HEK293T (cell line): ENCODE measurements around the gene NOG.
A peak's percentile ranks its signal among the peaks of the same experiment; 100 is the strongest.

Source experiments
- CTCF ChIA-PET: fragments of 350-600 bp; formaldehyde crosslinking; extraction: SDS; loops from one replicate; lab custom pipeline; 2021; ENCODE audit warnings: antibody characterized with exemption, inconsistent platforms; lab: Yijun Ruan, JAX
- POLR2A ChIA-PET: fragments of 350-600 bp; formaldehyde crosslinking; extraction: SDS; loops from one replicate; lab custom pipeline; 2020; ENCODE audit warnings: antibody characterized with exemption, inconsistent platforms; lab: Yijun Ruan, JAX
- DNase-seq: peaks from one replicate; pipeline ENCODE4 v3.0.0; 2012; ENCODE audit warnings: mixed read lengths; ENCODE audit errors: extremely low spot score
- ARNT ChIP-seq: fragments of 450-650 bp; IDR thresholded peaks from 2 replicates; pipeline ENCODE4 v1.6.1; 2017; ENCODE audit warnings: mild to moderate bottlenecking
- BHLHE40 ChIP-seq: fragments of 450-650 bp; IDR thresholded peaks from 2 replicates; pipeline ENCODE4 v1.6.1; 2016; ENCODE audit warnings: mild to moderate bottlenecking, moderate library complexity, borderline replicate concordance
- CTBP1 ChIP-seq: fragments of 450-650 bp; IDR thresholded peaks from 2 replicates; pipeline ENCODE4 v1.6.1; 2016; ENCODE audit warnings: borderline replicate concordance
- ELF4 ChIP-seq: fragments of 450-650 bp; IDR thresholded peaks from 2 replicates; pipeline ENCODE4 v1.6.1; 2017; ENCODE audit warnings: antibody characterized with exemption
- FOXA1 ChIP-seq: fragments of 450-650 bp; IDR thresholded peaks from 2 replicates; pipeline ENCODE4 v1.6.1; 2016; ENCODE audit warnings: mild to moderate bottlenecking
- FOXK2 ChIP-seq: fragments of 450-650 bp; IDR thresholded peaks from 2 replicates; pipeline ENCODE4 v1.6.1; 2016; ENCODE audit warnings: mild to moderate bottlenecking
- FOXM1 ChIP-seq: fragments of 450-650 bp; IDR thresholded peaks from 2 replicates; pipeline ENCODE4 v1.6.1; 2017; ENCODE audit warnings: mild to moderate bottlenecking, borderline replicate concordance
- HDGF ChIP-seq: fragments of 450-650 bp; IDR thresholded peaks from 2 replicates; pipeline ENCODE4 v1.6.1; 2017; ENCODE audit warnings: antibody characterized with exemption, borderline replicate concordance
- L3MBTL2 ChIP-seq: fragments of 450-650 bp; conservative IDR thresholded peaks from 2 replicates; pipeline ENCODE4 v1.6.1; 2016; ENCODE audit warnings: mild to moderate bottlenecking
- LEF1 ChIP-seq: fragments of 450-650 bp; IDR thresholded peaks from 2 replicates; pipeline ENCODE4 v1.6.1; 2017; ENCODE audit warnings: mild to moderate bottlenecking, borderline replicate concordance
- NFRKB ChIP-seq: fragments of 450-650 bp; IDR thresholded peaks from 2 replicates; pipeline ENCODE4 v1.6.1; 2016; ENCODE audit warnings: mild to moderate bottlenecking, moderate library complexity
- PKNOX1 ChIP-seq: fragments of 450-650 bp; IDR thresholded peaks from 2 replicates; pipeline ENCODE4 v1.6.1; 2016
- SP1 ChIP-seq: fragments of 450-650 bp; IDR thresholded peaks from 2 replicates; pipeline ENCODE4 v1.6.1; 2017
- SUZ12 ChIP-seq: fragments of 450-650 bp; IDR thresholded peaks from 2 replicates; pipeline ENCODE4 v1.6.1; 2016; ENCODE audit warnings: mild to moderate bottlenecking
- TARDBP ChIP-seq: fragments of 450-650 bp; IDR thresholded peaks from 2 replicates; pipeline ENCODE4 v1.6.1; 2016
- ZNF384 ChIP-seq: fragments of 450-650 bp; IDR thresholded peaks from 2 replicates; pipeline ENCODE4 v1.6.1; 2016

The NOG gene

GRCh38 chr17:56593646-56594319, at the start of gene NOG:
Gene NOG (plus strand): TSS chr17:56593699. CDS start chr17:56594224, 525 bp downstream.
- POLR2A ChIA-PET = interaction anchor here (0.6 to 1.6 kb wide), 4 partner anchors 16 to 242 kb away, joined by 3 to 5 read pairs (median 4); no protein-coding TSS in a partner anchor
- TF ChIP-seq LEF1 (no peak), FOXA1 (no peak), CTBP1 (no peak), FOXK2 (no peak), FOXM1 (no peak), L3MBTL2 (no peak), ARNT (no peak), SUZ12 (no peak)
- CTCF ChIA-PET = interaction anchor here (1.0 to 1.3 kb wide), 5 partner anchors 12 to 122 kb away, joined by 3 to 7 read pairs (median 4); no protein-coding TSS in a partner anchor
- DNase-seq = peak; percentile 56

- TF ChIP-seq FOXK2 (no peak), BHLHE40 (no peak), CTBP1 (no peak), SP1 (no peak), SUZ12 (no peak), ZNF384 (no peak), LEF1 (no peak)
- DNase-seq = no peak
- CTCF ChIA-PET = interaction anchor here (0.6 kb wide), 1 partner anchor 172 kb away, joined by 3 read pairs; no protein-coding TSS in a partner anchor
- POLR2A ChIA-PET = no interaction called here
Observed at GRCh38 chr17:56545106-56545505, 48.4 kb upstream of the NOG start.

- CTCF ChIA-PET = no interaction called here
- POLR2A ChIA-PET = no interaction called here
- TF ChIP-seq TARDBP (no peak), FOXM1 (no peak), L3MBTL2 (no peak), HDGF (no peak), LEF1 (no peak), FOXA1 (no peak)
- no peak for DNase-seq
Observed at GRCh38 chr17:56545930-56546329, 47.6 kb upstream of the NOG start.

DNA sequence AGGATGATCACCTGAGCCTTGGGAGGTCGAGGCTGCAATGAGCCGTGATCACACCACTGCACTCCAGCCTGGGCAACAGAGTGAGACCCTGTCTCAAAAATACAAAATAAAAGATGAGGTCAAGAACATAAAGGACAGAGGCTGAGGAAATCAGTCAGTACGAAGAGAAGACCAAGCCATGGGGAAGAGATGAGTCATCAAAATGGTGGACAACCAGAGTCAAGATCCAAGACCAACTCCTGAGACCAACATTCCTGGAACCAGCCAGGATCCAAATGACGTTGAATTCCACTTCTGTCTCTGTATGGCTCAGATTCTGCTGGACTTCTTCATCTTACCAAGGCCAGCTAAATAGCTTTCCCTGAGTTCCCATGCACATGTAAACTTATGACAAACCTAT, 44.8 kb upstream of the NOG start:
- TF ChIP-seq PKNOX1 = no peak
- TF ChIP-seq SUZ12 = no peak
- TF ChIP-seq LEF1 = no peak
- TF ChIP-seq FOXM1 = no peak
- no peak for TF ChIP-seq FOXA1
- POLR2A ChIA-PET = no interaction called here
- CTCF ChIA-PET = no interaction called here
- no peak for DNase-seq

DNA sequence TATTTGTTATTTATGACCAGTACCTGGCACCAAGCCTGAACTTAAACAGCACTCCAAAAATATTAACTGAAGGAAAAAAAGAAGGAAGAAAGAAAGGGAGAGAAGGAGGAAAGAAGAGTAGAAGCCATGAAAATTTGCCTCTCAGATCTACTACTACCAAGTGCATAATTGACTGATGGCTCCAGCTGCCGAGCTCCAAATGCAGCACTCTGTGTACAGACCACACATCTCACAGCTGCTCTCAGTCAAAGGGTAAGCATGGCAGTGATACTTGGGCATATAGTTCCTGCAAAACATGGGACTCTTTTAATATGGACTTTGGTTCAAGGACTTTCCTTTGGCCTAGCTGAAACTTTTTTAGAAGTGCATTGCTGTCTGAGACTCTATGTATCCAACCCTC, 44.0 kb upstream of the NOG start:
- POLR2A ChIA-PET = no interaction called here
- CTCF ChIA-PET = no interaction called here
- TF ChIP-seq FOXK2 = no peak
- TF ChIP-seq CTBP1 = no peak
- TF ChIP-seq FOXM1 = no peak
- no peak for TF ChIP-seq SP1
- no peak for TF ChIP-seq FOXA1
- no peak for TF ChIP-seq BHLHE40
- TF ChIP-seq ZNF384 = no peak
- no peak for TF ChIP-seq HDGF
- no peak for TF ChIP-seq L3MBTL2
- no peak for TF ChIP-seq PKNOX1
- TF ChIP-seq SUZ12 = no peak
- no peak for TF ChIP-seq NFRKB
- no peak for DNase-seq

GRCh38 chr17:56557682-56558081, 35.8 kb upstream of the NOG start:
- DNase-seq = no peak
- ChIA-PET CTCF (no interaction called here), POLR2A (no interaction called here)
- TF ChIP-seq LEF1 (no peak), CTBP1 (no peak), ZNF384 (no peak), PKNOX1 (no peak), FOXK2 (no peak), SP1 (no peak), ELF4 (no peak), L3MBTL2 (no peak), SUZ12 (no peak), FOXM1 (no peak), ARNT (no peak)

DNA sequence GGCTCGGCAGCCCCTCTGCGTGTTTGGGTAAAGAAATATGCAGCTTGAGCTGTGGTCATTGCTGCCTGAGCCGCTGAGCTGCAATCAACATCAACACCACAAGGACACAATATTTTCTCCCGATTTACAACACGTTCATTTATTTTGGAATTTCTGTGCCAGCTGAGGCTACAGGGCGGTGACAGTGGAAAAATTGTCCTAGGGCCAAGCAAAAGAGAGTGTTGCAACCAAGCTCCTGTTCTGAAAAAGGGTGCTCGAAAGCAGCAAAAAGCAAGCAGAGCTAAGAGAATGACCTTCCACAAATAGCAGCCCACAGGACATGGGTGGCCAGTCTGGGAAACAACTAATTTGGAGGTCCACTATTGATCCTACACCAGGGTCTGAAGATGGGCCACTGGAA, 35.4 kb upstream of the NOG start:
- ChIA-PET CTCF (no interaction called here), POLR2A (no interaction called here)
- DNase-seq = no peak
- TF ChIP-seq ELF4 = no peak
- no peak for TF ChIP-seq NFRKB
- TF ChIP-seq SUZ12 = no peak
- TF ChIP-seq HDGF = no peak
- no peak for TF ChIP-seq ARNT
- no peak for TF ChIP-seq PKNOX1
- TF ChIP-seq LEF1 = no peak
- TF ChIP-seq CTBP1 = no peak
- TF ChIP-seq ZNF384 = no peak
- TF ChIP-seq L3MBTL2 = no peak
- no peak for TF ChIP-seq FOXK2
- no peak for TF ChIP-seq FOXA1
- TF ChIP-seq FOXM1 = no peak
- no peak for TF ChIP-seq BHLHE40
- no peak for TF ChIP-seq TARDBP
- TF ChIP-seq SP1 = no peak
